ENCODE measurements around the gene SORD. TPM values are rescaled to one million over a fixed set of nuclear protein-coding genes. Genes with fewer than 3 reads are reported as not detected.
"Not testable (repeated sequence)": the region's sequence is repeated elsewhere in the genome, so short reads cannot be mapped to it uniquely, and the experiment has no call there.

SORD gene
- 1 to 10 TPM; 3.3 to 6.6 (median 5.9) TPM for total RNA-seq

DNA sequence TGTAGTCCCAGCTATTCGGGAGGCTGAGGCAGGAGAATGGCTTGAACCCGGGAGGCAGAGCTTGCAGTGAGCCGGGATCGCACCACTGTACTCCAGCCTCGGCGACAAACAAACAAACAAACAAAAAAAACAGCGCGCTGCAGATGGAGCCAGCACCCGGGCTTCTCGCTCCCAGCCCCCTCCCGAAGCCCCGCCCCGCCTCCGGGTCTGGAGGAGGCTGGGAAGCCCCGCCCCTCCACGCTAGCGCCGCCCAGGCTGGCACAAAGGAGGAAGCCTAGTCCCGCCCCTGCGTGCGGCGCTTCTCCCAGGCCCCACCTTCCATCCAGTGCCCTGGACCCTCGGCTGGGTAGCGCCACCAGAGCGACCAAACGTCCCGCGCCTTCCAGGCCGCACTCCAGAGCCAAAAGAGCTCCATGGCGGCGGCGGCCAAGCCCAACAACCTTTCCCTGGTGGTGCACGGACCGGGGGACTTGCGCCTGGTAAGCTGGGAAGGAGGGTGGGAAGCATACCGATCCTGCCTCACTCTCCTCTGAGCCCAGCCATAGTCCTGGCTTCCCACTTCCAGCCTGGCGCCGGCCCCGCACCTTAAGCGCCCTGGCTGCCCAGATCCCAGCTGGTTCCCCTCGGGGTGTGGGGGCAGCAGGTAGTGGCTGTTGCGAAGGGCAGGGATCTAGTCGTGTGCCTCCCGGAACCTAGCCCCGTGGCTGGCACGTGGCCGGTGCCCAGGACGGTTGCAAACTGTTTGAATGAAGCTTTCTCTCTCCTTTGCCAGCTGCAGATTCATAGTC lies at the start of gene SORD:
TSS of gene SORD (plus strand) at position 325 of the 788 bp plus-strand sequence. CDS start at position 414, 89 bp downstream.
- intact Hi-C loops (cut with DNase I), result no loop called here
- H3K36me3 ChIP-seq, result no peaks in the 10 kb centered on the region
- no peaks in the 10 kb centered on the region for H3K9me3 ChIP-seq
- H3K4me3 ChIP-seq, result peak within 1 kb of the TSS; percentile 61 to 77 (median 71)
- peak within 1 kb of the TSS; percentile 62 to 83 (median 72) for H3K27ac ChIP-seq (replicated peaks in 1 of 4)
- peak; percentile 23 to 57 for TF ChIP-seq POLR2AphosphoS5 (IDR thresholded peaks at IDR 0.05)
- TF ChIP-seq, protein P1, sequence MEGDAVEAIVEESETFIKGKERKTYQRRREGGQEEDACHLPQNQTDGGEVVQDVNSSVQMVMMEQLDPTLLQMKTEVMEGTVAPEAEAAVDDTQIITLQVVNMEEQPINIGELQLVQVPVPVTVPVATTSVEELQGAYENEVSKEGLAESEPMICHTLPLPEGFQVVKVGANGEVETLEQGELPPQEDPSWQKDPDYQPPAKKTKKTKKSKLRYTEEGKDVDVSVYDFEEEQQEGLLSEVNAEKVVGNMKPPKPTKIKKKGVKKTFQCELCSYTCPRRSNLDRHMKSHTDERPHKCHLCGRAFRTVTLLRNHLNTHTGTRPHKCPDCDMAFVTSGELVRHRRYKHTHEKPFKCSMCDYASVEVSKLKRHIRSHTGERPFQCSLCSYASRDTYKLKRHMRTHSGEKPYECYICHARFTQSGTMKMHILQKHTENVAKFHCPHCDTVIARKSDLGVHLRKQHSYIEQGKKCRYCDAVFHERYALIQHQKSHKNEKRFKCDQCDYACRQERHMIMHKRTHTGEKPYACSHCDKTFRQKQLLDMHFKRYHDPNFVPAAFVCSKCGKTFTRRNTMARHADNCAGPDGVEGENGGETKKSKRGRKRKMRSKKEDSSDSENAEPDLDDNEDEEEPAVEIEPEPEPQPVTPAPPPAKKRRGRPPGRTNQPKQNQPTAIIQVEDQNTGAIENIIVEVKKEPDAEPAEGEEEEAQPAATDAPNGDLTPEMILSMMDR (IDR thresholded peaks at IDR 0.05), result no peak
- H3K4me1 ChIP-seq, result peaks cover 10 to 19% (median 18%) of the 10 kb centered on the region in 4 donors
- 0% methylated on average over 10 of the region's 48 CpGs for WGBS
- peak; percentile 94 for DNase-seq (ENCODE audit: extremely low spot score)
- H3K27me3 ChIP-seq, result peaks cover 0 to 15% (median 0%) of the 10 kb centered on the region in 4 donors

DNA sequence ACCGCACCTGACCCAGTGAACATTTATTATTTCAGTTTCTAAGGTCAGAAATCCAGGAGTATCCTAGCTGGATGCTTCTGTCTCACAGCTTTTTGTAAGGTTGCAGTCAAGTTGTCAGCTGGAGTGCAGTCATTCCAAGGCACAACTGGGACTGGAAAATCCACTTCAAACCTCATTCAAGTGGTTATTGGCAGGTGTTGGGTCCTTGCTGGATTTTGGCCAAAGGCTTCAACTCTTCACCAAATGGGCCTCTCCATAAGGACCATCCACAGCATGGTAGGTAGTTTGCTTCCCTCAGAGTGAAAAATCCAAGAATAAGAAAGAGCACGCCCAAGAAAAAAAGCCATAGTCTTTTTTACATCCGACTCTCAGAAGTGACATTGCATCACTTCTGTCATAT lies 46.8 kb upstream of the SORD start:
- 91% methylated on average over 3 of the region's 3 CpGs for WGBS

DNA sequence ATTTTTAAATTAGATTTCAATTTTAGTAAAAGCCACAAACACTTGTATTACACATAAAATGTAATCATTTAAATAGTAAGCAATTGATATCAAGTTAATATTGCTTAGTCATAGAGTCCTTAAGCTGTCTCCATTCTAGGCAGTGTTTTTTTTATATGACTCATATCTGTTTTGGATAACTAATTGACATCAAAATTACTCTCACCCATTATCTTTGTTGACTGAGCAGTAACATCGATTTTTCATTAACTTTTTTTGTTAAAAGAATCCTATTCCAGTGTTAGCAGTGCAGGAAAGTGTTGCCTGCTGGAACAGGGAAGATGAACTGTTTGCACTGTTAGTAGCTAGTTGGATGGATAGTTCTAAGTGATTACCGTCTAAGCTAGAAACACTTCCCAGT lies 45.2 kb upstream of the SORD start:
- intact Hi-C loops (cut with DNase I); H3K36me3 ChIP-seq; H3K27ac ChIP-seq (replicated peaks in 1 of 4); H3K27me3 ChIP-seq; H3K4me1 ChIP-seq; H3K9me3 ChIP-seq; DNase-seq (ENCODE audit: extremely low spot score); H3K4me3 ChIP-seq: not testable (repeated sequence)
- WGBS, result 67% methylated on average over 2 of the region's 2 CpGs

More for the DNA sequence above, 46.8 kb upstream of the SORD start:
- DNase-seq (ENCODE audit: extremely low spot score); H3K27me3 ChIP-seq; H3K4me3 ChIP-seq; H3K36me3 ChIP-seq; H3K27ac ChIP-seq (replicated peaks in 1 of 4); intact Hi-C loops (cut with DNase I); H3K9me3 ChIP-seq; H3K4me1 ChIP-seq: not testable (repeated sequence)

DNA sequence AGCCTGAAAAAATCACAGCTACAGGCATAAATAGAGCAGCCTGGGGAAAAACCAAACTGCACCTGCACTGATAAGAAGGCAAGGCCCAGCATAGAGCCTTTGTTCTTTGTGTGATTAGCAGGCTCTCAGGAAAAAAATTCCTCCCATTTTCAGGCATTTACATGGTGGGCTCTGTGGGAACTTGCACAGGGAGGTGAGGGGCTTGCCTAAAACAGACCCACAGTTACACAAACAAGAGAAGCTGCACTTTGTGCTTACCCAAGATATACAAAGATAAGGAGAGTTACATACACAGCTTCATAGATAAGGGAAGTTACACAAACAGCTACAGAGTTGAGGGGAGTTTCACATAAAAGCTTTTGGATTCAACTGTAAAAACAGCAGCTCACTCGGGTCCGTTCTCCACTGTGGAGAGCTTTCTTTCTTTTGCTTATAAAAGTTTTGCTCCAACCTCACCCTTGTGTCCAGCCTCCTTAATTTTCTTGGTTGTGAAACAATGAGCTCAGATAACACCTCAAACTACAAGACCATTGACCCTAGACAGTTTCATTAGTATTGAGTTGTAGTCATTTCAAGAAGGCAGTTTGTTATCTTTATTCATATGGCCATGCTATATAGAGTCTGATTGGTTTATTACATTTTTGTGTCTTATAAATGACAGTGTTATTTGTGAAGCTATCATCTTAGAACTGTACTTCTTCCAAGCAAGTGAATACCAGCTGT lies 43.2 kb upstream of the SORD start:
- H3K36me3 ChIP-seq; H3K27ac ChIP-seq (replicated peaks in 1 of 4); H3K4me1 ChIP-seq; intact Hi-C loops (cut with DNase I); H3K4me3 ChIP-seq; H3K9me3 ChIP-seq; H3K27me3 ChIP-seq; DNase-seq (ENCODE audit: extremely low spot score): not testable (repeated sequence)
- 50% methylated on average over 2 of the region's 2 CpGs for WGBS

DNA sequence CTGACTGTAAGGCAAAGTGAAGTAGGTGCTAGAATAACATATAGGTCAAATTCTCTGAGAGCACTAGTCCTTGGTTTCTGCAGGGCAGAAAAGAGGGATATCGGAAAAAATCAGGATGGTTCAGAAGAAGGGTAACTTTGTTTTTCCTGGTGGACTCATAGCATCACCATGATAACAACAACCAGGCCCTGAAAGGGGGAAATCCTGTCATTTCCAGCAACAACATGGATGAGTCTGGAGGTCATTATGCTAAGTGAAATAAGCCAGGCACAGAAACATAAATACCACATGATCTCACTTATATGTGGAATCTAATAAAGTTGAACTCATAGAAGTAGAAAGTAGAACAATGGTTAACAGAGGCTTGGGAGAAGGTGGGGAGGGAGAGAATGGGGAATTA lies 38.9 kb upstream of the SORD start:
- H3K36me3 ChIP-seq; H3K27ac ChIP-seq (replicated peaks in 1 of 4); intact Hi-C loops (cut with DNase I); DNase-seq (ENCODE audit: extremely low spot score); H3K4me1 ChIP-seq; H3K27me3 ChIP-seq; H3K4me3 ChIP-seq; H3K9me3 ChIP-seq: not testable (repeated sequence)
- 73% methylated on average over 1 of the region's 1 CpG for WGBS

DNA sequence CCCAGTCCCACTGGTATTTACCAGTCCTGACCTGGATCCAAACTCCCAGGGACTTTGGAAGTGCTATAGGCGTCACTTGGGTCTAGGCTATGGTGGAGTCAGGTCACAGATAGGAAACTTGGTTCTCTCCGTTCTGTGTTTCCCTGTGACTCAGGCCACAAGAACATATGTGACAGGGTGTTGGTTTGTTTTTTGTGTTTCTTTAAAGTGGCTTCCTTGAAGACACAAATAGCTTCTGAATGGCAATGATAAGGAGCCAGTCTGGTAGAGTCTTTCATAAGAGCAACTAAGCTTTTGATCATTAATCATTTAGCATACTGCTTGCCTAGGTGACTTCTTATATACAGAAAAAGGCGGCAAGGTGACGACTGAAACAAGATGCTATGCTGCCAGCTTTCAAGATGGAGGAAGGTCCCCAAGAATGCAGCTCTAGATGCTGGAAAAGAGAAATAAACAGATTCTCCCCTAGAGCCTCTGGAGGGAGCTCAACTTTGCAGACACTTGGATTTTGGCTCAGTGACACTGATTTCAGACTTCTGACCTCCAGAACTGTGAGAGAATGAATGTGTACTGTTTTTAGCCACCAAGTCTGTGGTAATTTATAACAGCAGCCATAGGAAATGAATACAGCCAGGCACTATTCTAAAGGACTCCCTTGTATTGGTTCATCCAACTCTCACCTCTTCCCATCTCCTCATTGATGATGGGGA lies 36.5 kb upstream of the SORD start:
- H3K36me3 ChIP-seq; H3K4me3 ChIP-seq; H3K4me1 ChIP-seq; H3K9me3 ChIP-seq; intact Hi-C loops (cut with DNase I); H3K27me3 ChIP-seq; H3K27ac ChIP-seq (replicated peaks in 1 of 4): not testable (repeated sequence)
- peak; percentile 37 for DNase-seq (ENCODE audit: extremely low spot score)
- WGBS, result 70% methylated on average over 4 of the region's 4 CpGs

DNA sequence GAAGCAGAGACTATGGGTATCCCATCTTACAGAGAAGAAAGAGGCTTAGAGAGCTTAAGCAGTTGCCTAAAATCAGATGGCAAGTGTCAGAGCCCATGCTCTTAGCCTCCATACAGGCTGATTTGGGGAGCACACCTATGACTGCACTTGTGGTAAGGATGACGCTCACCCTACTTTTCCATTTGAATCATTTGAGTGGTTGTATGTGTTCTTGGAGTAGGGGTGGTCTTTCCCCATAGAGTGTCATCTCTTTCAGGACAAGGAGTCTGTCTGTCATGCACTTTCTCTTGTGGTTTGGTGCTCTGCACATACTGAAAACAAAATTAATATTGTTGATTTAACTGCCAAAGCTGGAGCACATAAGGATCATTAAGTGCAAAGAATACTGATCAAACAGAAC lies 35.3 kb upstream of the SORD start:
- WGBS, result 57% methylated on average over 1 of the region's 1 CpG
- H3K4me3 ChIP-seq; H3K9me3 ChIP-seq; H3K27ac ChIP-seq (replicated peaks in 1 of 4); H3K27me3 ChIP-seq; DNase-seq (ENCODE audit: extremely low spot score); H3K36me3 ChIP-seq; H3K4me1 ChIP-seq; intact Hi-C loops (cut with DNase I): not testable (repeated sequence)

DNA sequence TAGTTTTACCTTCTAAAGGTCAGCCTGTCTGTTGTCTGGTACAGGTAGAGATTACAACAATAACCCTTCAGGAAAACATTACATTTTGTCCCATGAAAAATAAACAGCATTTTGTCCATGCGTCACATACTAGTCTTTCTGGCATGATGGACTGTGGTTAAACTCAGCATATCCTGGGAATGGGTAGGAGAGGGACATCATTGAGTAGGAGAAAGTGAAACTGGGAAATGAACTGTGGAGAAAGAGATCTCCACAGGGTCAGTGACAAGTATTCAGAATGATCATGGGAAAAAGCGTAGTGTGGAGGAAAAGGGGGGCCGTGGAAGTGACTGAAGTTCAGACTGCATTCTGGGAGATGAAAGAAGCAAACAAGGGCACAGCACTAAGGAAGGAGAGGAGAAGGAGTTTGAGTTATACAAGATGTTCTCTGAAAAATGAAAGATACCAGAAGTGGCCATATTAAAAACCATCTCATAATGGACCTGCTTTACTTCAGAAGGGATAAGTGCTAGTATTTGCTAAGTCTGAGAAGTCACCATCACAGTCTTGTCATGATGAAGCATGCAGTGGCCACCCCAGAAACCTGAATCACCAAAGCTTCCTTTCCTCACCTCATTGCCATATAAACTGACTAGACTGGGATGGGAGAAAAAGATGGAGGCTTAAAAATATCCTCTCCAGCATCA lies 34.7 kb upstream of the SORD start:
- intact Hi-C loops (cut with DNase I); H3K4me1 ChIP-seq; H3K4me3 ChIP-seq; H3K9me3 ChIP-seq; H3K27me3 ChIP-seq; H3K36me3 ChIP-seq; H3K27ac ChIP-seq (replicated peaks in 1 of 4): not testable (repeated sequence)
- DNase-seq (ENCODE audit: extremely low spot score), result peak; percentile 14
- 100% methylated on average over 1 of the region's 3 CpGs for WGBS

DNA sequence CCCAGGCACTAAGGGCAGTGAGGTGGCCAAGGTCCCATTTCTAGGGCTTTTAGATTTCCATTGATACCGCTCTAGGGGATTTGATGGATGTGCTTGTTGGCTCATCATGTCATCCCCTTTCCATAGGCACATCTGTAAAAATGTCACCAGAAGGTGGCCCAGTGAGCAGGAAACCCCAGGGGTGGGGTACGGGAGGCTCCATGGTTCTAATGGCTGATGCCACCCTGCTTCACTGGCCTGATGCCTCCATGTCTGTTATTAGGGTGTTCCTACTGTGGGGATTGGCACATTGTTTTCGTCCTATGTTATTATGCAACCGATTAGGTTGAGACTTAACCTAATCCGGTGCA lies 34.1 kb upstream of the SORD start:
- peak; percentile 78 for DNase-seq (ENCODE audit: extremely low spot score)
- H3K36me3 ChIP-seq; H3K27me3 ChIP-seq; intact Hi-C loops (cut with DNase I); H3K4me3 ChIP-seq; H3K27ac ChIP-seq (replicated peaks in 1 of 4); H3K9me3 ChIP-seq; H3K4me1 ChIP-seq: not testable (repeated sequence)
- 86% methylated on average over 1 of the region's 5 CpGs for WGBS

DNA sequence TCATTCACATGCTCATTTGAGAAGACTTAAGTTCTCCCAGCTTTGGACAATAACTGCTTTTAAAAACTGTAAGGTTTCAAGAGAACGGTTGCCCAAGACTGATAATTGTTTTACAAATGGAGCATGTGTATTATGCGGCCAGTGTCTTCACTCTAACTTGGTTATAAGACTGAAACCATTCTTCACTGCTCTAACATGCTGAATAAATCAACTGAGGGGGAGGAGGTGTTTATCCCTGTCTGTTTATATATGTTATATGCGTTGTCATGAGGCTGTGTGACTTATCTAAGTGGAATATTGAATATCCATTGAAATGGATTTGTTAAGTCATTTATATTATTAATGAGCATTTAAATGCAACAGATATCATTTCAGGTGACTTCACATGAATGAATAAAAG lies 25.4 kb upstream of the SORD start:
- H3K4me3 ChIP-seq; H3K9me3 ChIP-seq; H3K27ac ChIP-seq (replicated peaks in 1 of 4); H3K4me1 ChIP-seq; DNase-seq (ENCODE audit: extremely low spot score); H3K36me3 ChIP-seq; intact Hi-C loops (cut with DNase I); H3K27me3 ChIP-seq: not testable (repeated sequence)
- 77% methylated on average over 3 of the region's 3 CpGs for WGBS

Data from esophagus muscularis mucosa (tissue), 4 donors.